ENCODE results near the gene GARIN3.

The GARIN3 gene

GRCh38 chr5:157143127-157143971, 22.7 kb downstream of the GARIN3 start:
- peak; percentile 67 to 77 for DNase-seq

- DNase-seq = peak; percentile 87 to 92
Measured at GRCh38 chr5:157142317-157143126, 23.5 kb downstream of the GARIN3 start, which contains the start of gene MED7. MED7 (minus strand) TSS chr5:157142865; CDS start chr5:157139431, 3,434 bp downstream.

DNA sequence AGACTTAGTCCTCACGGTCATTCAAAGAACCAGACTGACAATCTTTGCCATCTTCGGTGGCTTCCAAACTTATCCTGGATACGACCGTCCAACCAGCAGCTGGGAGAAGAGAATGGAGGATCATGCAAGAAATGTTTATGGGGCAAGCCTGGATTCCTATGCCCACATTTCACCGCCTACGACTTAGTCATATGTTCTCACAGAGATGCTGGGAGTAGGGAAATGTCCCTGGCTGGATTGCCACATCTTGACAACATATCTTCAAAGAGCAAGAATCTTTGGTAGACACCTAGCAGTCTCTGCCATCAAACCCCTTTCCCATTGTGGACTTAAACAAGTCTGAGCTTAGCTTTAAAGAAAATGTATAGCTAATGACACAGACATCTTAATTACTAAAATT, 28.4 kb downstream of the GARIN3 start:
- DNase-seq = no peak

GRCh38 chr5:157132281-157132612, 33.8 kb downstream of the GARIN3 start:
- no peak for DNase-seq

- DNase-seq = no peak
Measured at GRCh38 chr5:157130925-157131324, 35.1 kb downstream of the GARIN3 start.

DNA sequence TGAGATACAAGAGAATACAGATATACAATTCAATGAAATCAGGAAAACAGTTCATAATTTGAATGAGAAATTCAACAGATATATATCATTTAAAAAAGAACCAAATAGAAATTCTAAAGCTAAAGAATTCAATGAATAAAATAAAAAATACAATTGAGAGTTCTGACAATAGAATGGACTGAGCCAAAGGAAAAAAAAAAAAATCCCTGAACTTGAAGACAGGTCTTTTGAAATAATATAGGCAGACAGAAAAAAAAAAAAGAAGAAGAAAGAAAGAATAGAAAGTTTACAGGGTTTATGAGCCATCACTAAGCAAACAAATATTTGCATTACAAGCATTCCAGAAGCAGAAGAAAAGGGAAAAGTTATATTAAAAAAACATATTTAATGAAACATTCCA, 44.4 kb downstream of the GARIN3 start:
- DNase-seq = no peak

- DNase-seq = no peak
Measured at GRCh38 chr5:157120102-157120501, 46.0 kb downstream of the GARIN3 start.

DNA sequence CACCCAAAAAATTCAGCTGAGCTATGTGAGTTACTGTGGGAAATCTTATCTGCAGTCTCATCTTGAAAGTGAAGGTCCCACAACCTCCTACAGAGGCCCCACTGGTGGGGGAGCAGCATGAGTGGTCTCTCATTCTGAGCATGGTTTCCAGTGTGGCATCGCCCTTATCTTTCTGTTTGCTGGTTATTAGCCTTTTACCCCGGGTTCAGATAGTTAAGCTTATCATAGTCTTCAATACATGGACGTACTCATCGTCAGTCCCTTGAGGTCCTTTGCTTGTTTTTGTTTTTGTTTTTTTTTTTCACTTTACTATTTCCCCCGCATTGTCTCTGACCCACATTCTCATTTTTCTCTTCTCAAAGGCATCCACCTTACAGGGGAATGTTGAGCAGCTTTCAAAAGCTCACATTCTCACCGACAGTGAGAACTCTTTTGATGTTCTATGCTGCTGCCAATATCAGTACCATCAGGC, 49.5 kb downstream of the GARIN3 start:
- DNase-seq = peak in 1 of 2 experiments; percentile 43

GRCh38 chr5:157115502-157115901, 50.6 kb downstream of the GARIN3 start:
- no peak for DNase-seq

GRCh38 chr5:157115012-157115411, 51.1 kb downstream of the GARIN3 start:
- no peak for DNase-seq

DNA sequence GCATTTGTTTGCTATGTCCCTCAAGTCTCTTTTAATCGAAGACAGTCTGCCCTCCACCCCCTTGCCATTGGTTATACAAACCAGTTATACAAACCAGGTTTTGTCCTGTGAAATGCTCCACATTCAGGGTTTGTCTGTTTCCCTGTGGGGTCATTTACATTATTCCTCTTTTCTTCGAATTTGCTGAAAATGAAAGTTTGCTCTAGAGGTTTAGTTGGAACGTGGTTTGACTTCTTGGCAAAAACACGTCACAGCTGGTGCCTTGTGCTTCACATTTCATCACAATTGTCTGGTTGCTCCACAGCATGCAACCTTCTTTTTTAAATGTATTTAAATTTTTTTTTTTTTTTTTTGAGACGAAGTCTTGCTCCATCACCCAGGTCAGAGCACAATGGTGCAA, 53.1 kb downstream of the GARIN3 start:
- no peak for DNase-seq

Measured in activated CD4-positive, alpha-beta T cell treated with anti-CD3 and anti-CD28 coated beads, Interleukin-2, amount 50 U/mL, for 48 hours (primary cell).